KBM-7 (cell line): ENCODE data around the gene GPHN.

Source experiments
- DNase-seq: peaks from one replicate; pipeline ENCODE4 v3.0.0-alpha.2; 2015
- in situ Hi-C: fragments of 300-500 bp; cut with MboI; formaldehyde crosslinking; loops from 2 replicates; pipeline ENCODE4 v1.14.3; 2020; ENCODE audit warnings: low sequenced_read_pairs, low pct_unique_long_range_greater_than_20kb, mixed read lengths

Gene GPHN

GRCh38 chr14:66507722-66508546 is at the start of gene GPHN:
TSS of gene GPHN (plus strand) at chr14:66508147.
- peak; percentile 99 for DNase-seq
- in situ Hi-C loops: no loop called here

DNA sequence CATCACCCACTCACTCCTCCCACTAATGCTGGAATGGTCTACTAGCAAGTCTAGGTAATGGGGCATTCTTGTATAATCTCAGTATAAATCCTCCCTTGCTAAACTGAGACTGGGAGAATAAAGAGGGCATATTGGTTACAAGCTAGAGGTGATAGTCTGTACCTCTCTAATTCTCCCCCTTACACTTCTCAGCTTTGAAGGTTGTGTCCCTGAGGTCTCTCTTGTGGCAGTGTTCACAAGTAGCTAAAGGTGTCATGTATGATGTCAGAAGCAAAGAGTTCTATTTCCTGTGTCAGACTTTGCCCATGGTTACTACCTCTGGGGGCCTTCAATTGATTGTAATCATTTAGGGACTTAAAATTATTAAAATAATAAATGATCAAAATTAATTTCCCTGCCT is 48.3 kb upstream of the GPHN start:
- DNase-seq: no peak
- in situ Hi-C loops: no loop called here

GRCh38 chr14:66464261-66464660 is 43.7 kb upstream of the GPHN start:
- no peak for DNase-seq
- in situ Hi-C loops: no loop called here

GRCh38 chr14:66468778-66469367 is 39.1 kb upstream of the GPHN start:
- DNase-seq: no peak
- in situ Hi-C loops: no loop called here

- in situ Hi-C loops: no loop called here
- no peak for DNase-seq
Observed at GRCh38 chr14:66471584-66471983, 36.4 kb upstream of the GPHN start.

DNA sequence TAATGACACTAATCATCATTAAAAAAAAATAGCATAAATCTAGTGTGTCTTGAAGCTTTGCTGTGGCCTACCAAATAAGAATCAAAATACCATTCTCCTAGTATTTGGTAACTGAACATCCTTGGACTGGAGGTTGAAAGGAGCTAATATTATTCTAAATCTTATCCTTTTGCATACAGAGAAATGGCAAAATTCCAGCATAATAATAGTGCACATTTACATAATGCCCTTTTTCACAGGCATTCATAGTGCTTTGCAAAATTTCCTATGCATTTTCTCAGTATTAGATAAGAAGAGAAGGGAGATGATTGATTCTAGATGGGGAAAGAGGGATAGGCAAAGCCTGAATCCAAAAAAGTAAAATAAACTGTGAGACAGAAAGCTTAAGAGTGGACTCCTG is 35.7 kb upstream of the GPHN start:
- DNase-seq: no peak
- in situ Hi-C loops: no loop called here

GRCh38 chr14:66473223-66473622 is 34.7 kb upstream of the GPHN start:
- in situ Hi-C loops: no loop called here
- no peak for DNase-seq

- in situ Hi-C loops: no loop called here
- no peak for DNase-seq
Observed at GRCh38 chr14:66476964-66477363, 31.0 kb upstream of the GPHN start.

DNA sequence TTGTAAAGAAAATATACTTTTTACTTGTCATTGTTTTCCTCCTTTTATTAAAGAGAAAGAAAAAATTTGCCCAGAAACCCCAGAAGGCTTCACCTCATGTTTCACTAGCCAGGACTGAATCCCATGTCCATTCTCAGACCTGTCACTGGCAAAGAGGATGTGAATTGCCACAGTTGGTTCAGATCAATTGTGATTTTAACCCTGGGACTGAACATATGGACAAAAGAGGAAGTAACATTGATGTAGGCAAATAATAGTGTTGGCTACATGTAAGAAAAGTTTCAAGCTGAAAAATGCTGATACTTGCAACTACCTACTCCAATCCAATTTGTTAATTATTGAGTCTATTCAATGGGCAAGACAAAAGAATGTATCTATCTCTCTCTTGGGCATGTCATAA is 30.4 kb upstream of the GPHN start:
- peak; percentile 54 for DNase-seq
- in situ Hi-C loops: no loop called here

DNA sequence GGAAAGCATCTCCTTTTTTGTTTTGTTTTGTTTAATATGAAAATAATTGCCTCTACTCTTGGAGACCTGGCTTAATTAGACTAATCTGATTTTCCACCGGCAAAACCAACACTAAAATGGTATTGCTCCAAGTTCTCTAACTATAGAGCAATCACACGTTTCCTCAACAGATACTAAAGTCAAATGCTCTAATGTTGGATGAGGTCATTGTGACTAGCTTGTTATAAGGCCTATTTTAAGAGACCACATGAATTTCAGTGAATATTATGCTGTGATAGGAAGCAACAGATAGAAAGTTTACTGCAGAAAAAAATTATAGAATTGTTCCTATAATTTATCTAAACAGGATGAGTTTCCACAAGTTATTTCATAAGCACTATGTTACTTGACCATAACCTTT is 25.1 kb upstream of the GPHN start:
- in situ Hi-C loops: no loop called here
- no peak for DNase-seq

GRCh38 chr14:66483322-66483721 is 24.6 kb upstream of the GPHN start:
- DNase-seq: no peak
- in situ Hi-C loops: no loop called here

DNA sequence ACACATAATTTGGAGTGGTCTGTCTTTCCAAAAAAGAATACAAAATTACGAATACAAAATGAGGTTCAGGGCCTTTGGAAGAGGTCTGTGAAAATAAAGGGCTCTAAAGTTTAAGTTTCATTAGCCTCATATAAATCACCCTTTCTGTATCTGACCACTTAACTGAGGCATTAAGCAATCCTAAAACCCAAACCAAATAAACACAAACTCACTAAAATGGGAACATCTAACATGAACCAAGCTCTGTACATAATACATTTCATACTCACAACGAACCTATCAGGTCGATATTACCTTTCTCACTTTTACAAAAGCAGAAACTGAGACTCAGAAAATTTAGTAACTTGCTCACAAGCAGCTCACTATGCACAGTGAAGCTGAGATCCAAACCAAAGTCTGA is 22.9 kb upstream of the GPHN start:
- in situ Hi-C loops: no loop called here

DNA sequence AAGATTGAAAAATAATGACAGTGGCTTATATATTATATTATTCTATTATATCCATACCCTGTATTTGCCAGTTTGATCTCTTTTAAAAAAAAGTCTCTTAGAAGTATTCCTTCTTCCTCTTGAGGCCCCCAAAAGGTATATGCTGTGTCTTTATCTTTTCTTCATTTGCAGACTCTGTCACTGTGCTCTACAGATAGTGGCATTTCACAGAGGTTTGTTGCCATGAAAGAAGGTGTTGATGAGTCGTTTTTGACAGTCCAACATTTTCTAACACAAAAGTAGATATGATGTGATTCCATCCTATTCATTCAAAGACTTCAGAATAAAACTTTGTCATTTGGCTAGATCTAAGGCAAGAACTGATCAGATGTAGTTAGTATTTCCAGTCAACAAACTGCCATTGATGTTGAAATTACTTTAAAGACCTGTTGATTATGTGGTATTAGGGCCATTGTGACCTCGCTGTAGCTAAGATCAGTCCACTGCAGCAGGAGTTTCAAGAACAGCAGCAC is 22.0 kb upstream of the GPHN start, which contains the start of gene CCDC196:
Gene CCDC196, plus strand, starts transcription at position 462 of the 512 bp plus-strand sequence. CDS start 132 bp downstream, outside the sequence.
- no peak for DNase-seq
- in situ Hi-C loops: no loop called here

More for the DNA sequence above, 22.9 kb upstream of the GPHN start:
- DNase-seq: no peak

GRCh38 chr14:66487164-66487563 is 20.8 kb upstream of the GPHN start:
- DNase-seq: no peak
- in situ Hi-C loops: no loop called here

DNA sequence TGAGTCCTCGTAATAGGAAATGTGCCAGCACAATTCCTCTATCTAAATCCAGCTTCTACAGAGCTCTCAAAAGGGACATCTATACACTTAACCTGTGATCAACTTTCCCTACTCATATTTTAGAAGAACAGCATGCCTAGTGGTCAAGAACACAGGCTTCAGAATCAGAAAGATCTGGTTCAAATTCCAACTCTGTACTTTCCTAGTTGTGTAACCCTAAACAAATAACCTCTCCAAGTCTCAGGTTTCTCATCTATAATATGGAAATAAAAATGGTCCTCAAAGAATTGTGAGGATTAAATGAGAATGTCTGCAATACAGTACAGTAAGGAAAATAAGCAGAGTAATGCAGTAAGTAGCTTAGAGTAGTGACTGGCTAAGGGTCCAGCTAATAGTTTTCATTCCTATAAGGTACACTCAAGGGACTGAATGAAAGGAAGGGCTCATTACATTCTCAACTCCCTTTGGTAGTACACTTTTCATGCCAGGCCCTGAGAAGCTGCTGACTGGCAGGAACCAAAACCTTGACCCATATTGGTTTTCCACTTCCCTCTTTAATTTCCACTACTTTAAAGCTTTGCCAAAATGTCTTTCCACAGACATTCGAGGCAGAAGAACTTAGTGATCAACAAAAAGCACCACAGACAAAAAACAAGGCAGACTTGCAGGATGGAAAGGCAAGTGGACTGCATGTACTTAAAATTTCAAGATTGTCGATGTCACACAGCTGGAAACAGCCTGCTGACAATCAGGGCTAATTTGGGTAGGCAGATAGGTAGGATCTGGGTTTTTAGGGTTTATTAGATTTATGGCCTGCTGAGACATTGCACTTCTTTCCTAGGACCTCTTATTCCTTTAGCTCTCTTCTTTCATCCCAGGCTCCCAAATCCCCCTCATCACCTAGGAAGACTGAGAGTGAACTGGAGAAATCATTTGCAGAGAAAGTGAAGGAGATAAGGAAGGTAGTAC is 17.5 kb upstream of the GPHN start:
- no peak for DNase-seq
- in situ Hi-C loops: no loop called here

DNA sequence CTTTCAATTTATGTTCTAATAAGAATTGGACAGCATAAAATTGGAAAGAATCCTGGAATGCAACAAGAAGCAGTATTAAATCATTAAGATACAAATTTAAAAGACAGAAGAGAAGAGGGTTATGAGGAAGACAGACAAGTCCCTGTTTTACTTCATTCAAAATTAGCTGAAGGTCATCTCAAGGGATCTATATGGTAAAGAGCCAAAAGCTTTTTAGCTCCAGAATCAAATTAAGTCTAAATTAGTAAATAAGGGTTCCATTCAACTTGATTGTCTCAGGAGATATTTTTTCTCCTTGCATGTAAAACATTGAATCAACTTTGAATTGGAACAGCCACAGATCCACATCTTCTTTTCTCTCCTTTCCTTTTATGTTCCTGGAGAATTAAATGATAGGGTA is 14.2 kb upstream of the GPHN start:
- no peak for DNase-seq
- in situ Hi-C loops: no loop called here

DNA sequence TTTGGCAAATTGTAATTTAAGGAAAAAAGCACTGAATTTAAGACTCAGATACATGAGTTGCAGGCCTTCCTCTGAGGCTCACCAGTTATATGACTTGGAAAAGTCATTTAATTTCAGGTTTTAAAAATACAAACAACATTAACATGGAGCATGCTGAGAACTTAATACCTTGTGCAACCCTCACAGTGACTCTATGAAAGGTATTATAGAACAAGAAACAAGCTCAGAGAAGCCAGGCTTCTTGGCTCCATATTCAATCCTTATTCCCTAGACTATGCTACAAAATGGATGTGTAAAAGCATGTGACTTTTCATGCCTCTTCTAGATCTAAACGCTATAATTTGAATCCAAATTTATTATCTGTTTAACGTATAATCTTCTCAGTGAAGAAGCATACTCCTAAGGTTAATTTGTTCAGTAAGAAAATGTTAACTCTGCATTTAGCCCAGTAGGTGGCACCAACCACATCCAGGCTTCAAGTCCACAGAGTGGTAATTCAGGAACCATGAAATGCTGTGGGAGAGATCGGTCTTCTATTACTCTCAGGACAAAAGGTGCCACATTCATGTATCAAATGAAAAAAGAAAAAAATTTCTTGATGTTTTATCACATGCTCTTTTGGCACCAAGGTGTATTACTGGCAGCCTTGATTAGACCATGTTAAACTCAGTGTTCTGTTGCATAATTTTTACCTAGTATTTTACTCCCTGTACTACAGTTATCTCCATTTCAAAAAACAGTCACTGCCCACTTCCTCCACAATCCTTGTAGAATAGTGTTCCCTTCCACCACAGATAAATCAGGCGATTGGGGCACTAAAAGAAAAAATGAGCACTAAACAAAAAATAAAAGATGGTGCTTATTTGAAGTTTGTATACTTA is 12.5 kb upstream of the GPHN start:
- in situ Hi-C loops: no loop called here
- peak; percentile 73 for DNase-seq

DNA sequence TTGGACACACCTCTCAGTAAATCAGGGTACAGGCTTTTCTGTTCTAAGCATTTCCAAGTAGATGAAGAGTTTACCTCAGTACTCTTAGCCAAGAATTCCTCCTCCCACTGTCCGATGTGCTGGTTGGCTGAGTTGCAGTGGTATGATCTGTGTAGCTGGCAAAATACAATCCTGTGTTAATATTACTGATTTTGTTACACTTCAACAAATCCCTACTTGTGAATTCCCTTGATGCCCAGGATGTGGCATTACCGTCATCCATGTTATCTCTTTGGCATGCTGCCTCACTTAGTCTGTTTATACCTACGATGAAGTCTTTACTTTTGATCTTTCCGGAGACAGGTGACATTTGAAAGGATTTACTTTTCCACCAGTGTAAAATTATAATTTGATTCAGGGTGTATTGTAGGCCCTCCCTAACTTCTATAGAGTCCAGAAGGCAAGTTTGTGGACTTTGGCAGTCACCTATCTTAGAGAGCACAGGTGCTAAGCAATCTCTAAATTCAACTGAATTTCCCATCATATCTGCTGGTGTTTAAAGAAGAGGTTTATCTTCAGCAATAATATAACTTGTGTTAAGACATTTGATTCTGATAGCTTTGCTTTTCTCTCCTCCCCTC is 11.6 kb upstream of the GPHN start:
- in situ Hi-C loops: no loop called here
- DNase-seq: no peak
